ENCODE results near the gene KCNA1.
"Not testable (repeated sequence)": the region's sequence is repeated elsewhere in the genome, so short reads cannot be mapped to it uniquely, and the experiment has no call there.

The KCNA1 gene

GRCh38 chr12:4909734-4910501, at the start of gene KCNA1:
Gene KCNA1, plus strand, starts transcription at chr12:4909905. Its CDS starts 1,474 bp downstream, at chr12:4911379.
- no peaks in the 10 kb centered on the region for H3K4me1 Mint-ChIP-seq
- no peaks in the 10 kb centered on the region for H3K9me3 Mint-ChIP-seq
- H3K27me3 Mint-ChIP-seq, result peaks cover 30% of the 10 kb centered on the region
- peak within 1 kb of the TSS; percentile 68 for H3K4me3 Mint-ChIP-seq
- no peak within 1 kb of the TSS for H3K27ac Mint-ChIP-seq (ENCODE audit: low read depth)
- ATAC-seq (replicated peaks; ENCODE audit: extremely low read depth, poor library complexity, severe bottlenecking) (no peak), DNase-seq (ENCODE audit: low spot score in 2 of 2) (no peak)
- peaks cover 3% of the 10 kb centered on the region for H3K36me3 Mint-ChIP-seq (ENCODE audit: insufficient read depth)

DNA sequence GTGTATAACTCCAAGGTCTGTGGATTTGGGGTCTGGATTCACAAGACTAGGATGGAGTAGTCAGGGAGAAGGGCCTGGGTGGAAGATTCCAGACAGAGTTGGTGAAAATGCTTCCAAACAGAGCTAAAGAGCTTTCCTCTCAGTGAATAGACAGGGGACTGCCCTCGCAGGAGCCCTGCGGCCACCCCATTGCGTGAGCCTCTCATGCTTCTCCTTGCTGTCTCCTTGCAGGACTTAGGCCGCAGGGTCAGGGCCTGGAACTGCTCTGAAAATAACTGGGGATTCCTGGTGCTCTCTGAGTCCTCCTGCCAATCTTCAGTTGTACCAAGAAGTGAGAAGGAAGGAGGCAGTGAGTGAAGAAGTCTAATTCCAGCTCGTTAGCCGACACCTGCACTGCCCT, 49.0 kb upstream of the KCNA1 start:
- ATAC-seq (replicated peaks; ENCODE audit: extremely low read depth, poor library complexity, severe bottlenecking) (no peak), DNase-seq (ENCODE audit: low spot score in 2 of 2) (no peak)
- Mint-ChIP-seq H3K27ac (ENCODE audit: low read depth) (no peak overlapping the region), H3K27me3 (peaks cover 80% of the 10 kb centered on the region), H3K9me3 (no peaks in the 10 kb centered on the region), H3K4me3 (no peak overlapping the region), H3K36me3 (ENCODE audit: insufficient read depth) (peaks cover 3% of the 10 kb centered on the region), H3K4me1 (peaks cover 13% of the 10 kb centered on the region)

DNA sequence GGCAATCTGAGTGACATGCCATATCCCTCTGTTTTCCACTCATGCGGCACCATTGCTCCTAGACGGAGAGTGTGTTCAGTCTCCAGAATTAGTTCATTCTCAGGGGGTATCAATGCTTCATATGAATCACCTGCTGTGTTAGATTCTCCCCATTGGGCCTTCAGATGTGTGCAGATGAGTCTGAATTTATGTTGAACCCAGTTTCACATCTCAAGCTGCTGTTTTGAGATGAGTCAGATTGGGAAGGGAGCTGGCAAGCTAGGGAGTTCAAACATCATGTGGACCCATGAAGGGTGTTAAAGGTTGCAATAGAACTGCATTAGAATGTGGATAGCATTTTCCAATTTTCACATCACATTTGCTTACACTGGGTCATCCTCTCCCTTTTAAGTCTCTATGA, 46.9 kb upstream of the KCNA1 start:
- no peaks in the 10 kb centered on the region for H3K9me3 Mint-ChIP-seq
- no peak overlapping the region for H3K27ac Mint-ChIP-seq (ENCODE audit: low read depth)
- no peaks in the 10 kb centered on the region for H3K36me3 Mint-ChIP-seq (ENCODE audit: insufficient read depth)
- DNase-seq (ENCODE audit: low spot score in 2 of 2) (no peak), ATAC-seq (replicated peaks; ENCODE audit: extremely low read depth, poor library complexity, severe bottlenecking) (no peak)
- H3K27me3 Mint-ChIP-seq, result peaks cover 92% of the 10 kb centered on the region
- no peak overlapping the region for H3K4me3 Mint-ChIP-seq
- peaks cover 9% of the 10 kb centered on the region for H3K4me1 Mint-ChIP-seq

DNA sequence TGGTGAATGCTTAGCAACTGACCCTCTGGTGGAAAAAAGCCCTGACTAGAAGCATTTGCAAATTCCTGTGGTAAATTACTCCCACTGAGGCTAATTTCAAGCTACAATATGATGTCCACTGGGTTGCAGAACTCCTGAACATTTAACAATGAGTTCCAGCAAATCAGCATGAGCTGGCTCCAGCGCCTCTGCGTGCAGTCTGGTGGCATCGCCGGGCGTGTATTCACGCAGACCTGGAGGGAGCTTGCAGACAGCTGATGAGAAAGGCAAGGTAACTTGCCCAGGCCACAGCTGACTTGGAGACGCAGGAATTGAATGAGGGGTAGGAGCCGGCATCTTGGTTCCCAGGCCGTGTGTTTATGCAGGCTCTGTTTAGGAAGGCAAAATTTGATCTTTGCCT, 45.1 kb upstream of the KCNA1 start:
- Mint-ChIP-seq H3K4me1 (no peaks in the 10 kb centered on the region), H3K27me3 (peaks cover 80% of the 10 kb centered on the region), H3K27ac (ENCODE audit: low read depth) (no peak overlapping the region), H3K4me3 (no peak overlapping the region), H3K36me3 (ENCODE audit: insufficient read depth) (no peaks in the 10 kb centered on the region), H3K9me3 (no peaks in the 10 kb centered on the region)
- DNase-seq (ENCODE audit: low spot score in 2 of 2) (no peak), ATAC-seq (replicated peaks; ENCODE audit: extremely low read depth, poor library complexity, severe bottlenecking) (no peak)

DNA sequence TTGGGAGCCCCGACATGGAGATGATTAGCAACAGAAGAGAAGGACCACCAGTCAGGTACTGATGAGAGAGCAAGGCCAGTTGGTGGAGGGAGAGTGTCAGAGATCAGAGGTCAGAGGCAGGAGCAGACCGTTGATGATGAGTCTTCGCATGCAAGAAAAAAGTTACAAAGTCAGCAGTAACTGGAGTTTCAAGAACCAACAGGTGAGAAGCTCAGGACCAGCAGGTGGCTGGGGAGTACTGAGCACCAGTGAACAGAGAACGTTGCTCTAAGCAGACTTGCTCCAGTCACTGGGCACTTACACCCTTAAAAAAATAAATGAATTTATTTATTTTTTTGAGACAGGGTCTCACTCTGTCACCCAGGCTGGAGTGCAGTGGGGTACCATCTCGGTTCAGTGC, 44.5 kb upstream of the KCNA1 start:
- H3K36me3 Mint-ChIP-seq (ENCODE audit: insufficient read depth), result no peaks in the 10 kb centered on the region
- no peaks in the 10 kb centered on the region for H3K9me3 Mint-ChIP-seq
- no peak for DNase-seq (ENCODE audit: low spot score in 2 of 2)
- no peak for ATAC-seq (replicated peaks; ENCODE audit: extremely low read depth, poor library complexity, severe bottlenecking)
- no peaks in the 10 kb centered on the region for H3K4me1 Mint-ChIP-seq
- H3K4me3 Mint-ChIP-seq, result no peak overlapping the region
- H3K27me3 Mint-ChIP-seq, result peaks cover 80% of the 10 kb centered on the region
- H3K27ac Mint-ChIP-seq (ENCODE audit: low read depth), result no peak overlapping the region

DNA sequence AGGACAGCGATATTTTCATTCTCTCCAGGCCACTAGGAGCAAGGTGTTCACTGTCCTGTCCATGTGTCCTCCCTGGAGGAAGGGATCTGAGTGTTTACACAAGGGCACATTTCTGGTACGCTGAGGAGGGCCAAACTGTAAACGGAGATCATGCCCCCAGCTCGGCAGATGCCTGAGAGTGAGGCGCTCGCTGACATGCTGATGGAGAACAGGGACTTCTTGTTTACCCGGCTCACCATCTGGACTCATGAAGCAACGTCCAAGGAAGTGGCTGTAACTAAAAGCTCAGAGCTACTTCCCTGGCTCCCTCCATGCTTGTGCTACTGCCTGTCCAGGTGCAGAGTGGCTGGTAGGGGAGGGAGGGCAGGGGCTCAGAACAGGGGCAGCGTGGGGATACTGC, 43.4 kb upstream of the KCNA1 start:
- Mint-ChIP-seq H3K4me1 (no peaks in the 10 kb centered on the region), H3K36me3 (ENCODE audit: insufficient read depth) (no peaks in the 10 kb centered on the region), H3K27me3 (peaks cover 70% of the 10 kb centered on the region), H3K9me3 (no peaks in the 10 kb centered on the region), H3K27ac (ENCODE audit: low read depth) (no peak overlapping the region), H3K4me3 (no peak overlapping the region)
- no peak for DNase-seq (ENCODE audit: low spot score in 2 of 2)
- no peak for ATAC-seq (replicated peaks; ENCODE audit: extremely low read depth, poor library complexity, severe bottlenecking)

- Mint-ChIP-seq H3K27ac (ENCODE audit: low read depth) (no peak overlapping the region), H3K36me3 (ENCODE audit: insufficient read depth) (no peaks in the 10 kb centered on the region), H3K9me3 (no peaks in the 10 kb centered on the region), H3K27me3 (peaks cover 74% of the 10 kb centered on the region), H3K4me3 (no peak overlapping the region), H3K4me1 (no peaks in the 10 kb centered on the region)
- no peak for ATAC-seq (replicated peaks; ENCODE audit: extremely low read depth, poor library complexity, severe bottlenecking)
- DNase-seq (ENCODE audit: low spot score in 2 of 2), result no peak
These were observed 42.3 kb upstream of the KCNA1 start for GRCh38 chr12:4867384-4867783.

GRCh38 chr12:4870423-4870822, 39.3 kb upstream of the KCNA1 start:
- Mint-ChIP-seq H3K4me1 (no peaks in the 10 kb centered on the region), H3K4me3 (no peak overlapping the region), H3K27me3 (peaks cover 45% of the 10 kb centered on the region), H3K9me3 (no peaks in the 10 kb centered on the region), H3K27ac (ENCODE audit: low read depth) (no peak overlapping the region), H3K36me3 (ENCODE audit: insufficient read depth) (no peaks in the 10 kb centered on the region)
- DNase-seq (ENCODE audit: low spot score in 2 of 2) (no peak), ATAC-seq (replicated peaks; ENCODE audit: extremely low read depth, poor library complexity, severe bottlenecking) (no peak)

- Mint-ChIP-seq H3K36me3 (ENCODE audit: insufficient read depth) (no peaks in the 10 kb centered on the region), H3K9me3 (no peaks in the 10 kb centered on the region), H3K4me1 (no peaks in the 10 kb centered on the region), H3K27me3 (peaks cover 34% of the 10 kb centered on the region), H3K4me3 (no peak overlapping the region), H3K27ac (ENCODE audit: low read depth) (no peak overlapping the region)
- DNase-seq (ENCODE audit: low spot score in 2 of 2) (no peak), ATAC-seq (replicated peaks; ENCODE audit: extremely low read depth, poor library complexity, severe bottlenecking) (no peak)
These were observed 38.2 kb upstream of the KCNA1 start for GRCh38 chr12:4871514-4871913.

DNA sequence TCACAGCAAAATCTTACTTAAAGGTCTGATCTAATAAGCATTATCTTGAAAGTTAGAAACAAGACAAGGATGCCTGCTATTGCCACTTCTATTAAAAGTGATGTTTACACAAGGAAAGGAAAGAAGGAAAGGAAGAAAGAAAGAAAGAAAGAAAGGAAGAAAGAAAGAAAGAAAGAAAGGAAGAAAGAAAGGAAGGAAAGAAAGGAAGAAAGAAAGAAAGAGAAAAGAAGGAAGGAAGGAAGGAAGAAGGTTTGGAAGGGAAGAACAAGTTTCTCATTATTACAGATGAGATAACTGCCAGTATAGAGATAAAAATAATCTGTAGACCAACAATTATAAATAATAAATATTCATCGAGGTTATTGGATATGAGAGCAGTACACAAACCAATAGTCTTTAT, 35.8 kb upstream of the KCNA1 start:
- DNase-seq (ENCODE audit: low spot score in 2 of 2) (no peak), ATAC-seq (replicated peaks; ENCODE audit: extremely low read depth, poor library complexity, severe bottlenecking) (no peak)
- Mint-ChIP-seq H3K27ac (ENCODE audit: low read depth) (no peak overlapping the region), H3K27me3 (peaks cover 21% of the 10 kb centered on the region), H3K36me3 (ENCODE audit: insufficient read depth) (no peaks in the 10 kb centered on the region), H3K4me1 (no peaks in the 10 kb centered on the region), H3K9me3 (no peaks in the 10 kb centered on the region), H3K4me3 (no peak overlapping the region)

GRCh38 chr12:4874671-4875070, 35.0 kb upstream of the KCNA1 start:
- Mint-ChIP-seq H3K9me3 (no peaks in the 10 kb centered on the region), H3K27ac (ENCODE audit: low read depth) (no peak overlapping the region), H3K4me1 (no peaks in the 10 kb centered on the region), H3K36me3 (ENCODE audit: insufficient read depth) (no peaks in the 10 kb centered on the region), H3K27me3 (peaks cover 17% of the 10 kb centered on the region), H3K4me3 (no peak overlapping the region)
- DNase-seq (ENCODE audit: low spot score in 2 of 2), result no peak
- ATAC-seq (replicated peaks; ENCODE audit: extremely low read depth, poor library complexity, severe bottlenecking), result no peak

DNA sequence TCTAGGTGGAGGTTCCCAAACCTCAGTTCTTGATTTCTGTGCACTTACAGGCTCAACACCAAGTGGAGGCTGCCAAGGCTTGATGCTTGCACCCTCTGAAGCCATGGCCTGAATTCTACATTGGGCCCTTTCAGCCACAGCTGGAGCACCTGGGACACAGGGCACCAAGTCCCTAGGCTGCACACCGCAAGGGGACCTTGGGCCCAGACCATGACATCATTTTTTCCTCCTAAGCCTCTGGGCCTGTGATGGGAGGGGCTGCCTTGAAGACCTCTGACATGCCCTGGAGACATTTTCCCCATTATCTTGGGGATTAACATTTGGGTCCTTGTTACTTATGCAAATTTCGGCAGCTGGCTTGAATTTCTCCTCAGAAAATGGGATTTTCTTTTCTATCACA, 30.2 kb upstream of the KCNA1 start:
- not testable (repeated sequence) for H3K4me1 Mint-ChIP-seq; H3K36me3 Mint-ChIP-seq (ENCODE audit: insufficient read depth)

DNA sequence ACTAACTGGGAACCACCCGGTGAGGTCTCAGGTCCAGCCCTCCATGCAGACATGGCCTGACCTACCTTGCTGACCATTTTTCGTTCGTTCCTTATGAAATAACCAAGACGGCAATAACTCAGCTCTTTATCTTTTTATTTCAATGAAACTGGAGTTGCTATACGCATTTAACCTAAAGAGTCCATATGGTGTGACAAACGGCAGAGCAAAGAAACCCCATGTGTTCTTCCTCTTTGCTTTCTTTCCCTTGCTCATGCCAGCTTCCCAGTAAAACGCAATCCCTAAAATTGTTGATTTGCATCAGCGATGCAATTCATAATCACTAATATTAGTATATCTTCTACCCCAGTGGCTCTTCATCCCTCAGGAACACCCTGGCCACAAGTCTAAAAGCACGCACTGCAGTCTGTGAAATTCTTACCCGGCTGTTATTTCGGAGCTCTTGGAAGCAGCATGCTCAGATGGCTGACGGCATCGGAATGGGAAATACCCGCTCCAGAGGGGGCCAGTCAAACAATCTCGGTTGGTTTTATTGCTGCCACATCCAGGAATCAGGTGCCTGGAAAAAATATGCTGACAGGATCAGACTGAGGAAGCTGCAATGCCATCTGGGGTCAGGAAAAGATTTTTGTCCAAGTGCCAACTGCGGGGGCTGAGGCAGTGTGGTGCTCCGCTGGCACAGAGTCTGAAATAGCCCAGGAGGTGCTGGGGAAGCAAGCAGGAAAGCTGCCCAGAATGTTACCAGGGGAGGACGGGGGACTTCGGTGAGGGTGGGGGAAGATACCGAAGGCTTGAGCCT, 28.2 kb upstream of the KCNA1 start:
- H3K27me3 Mint-ChIP-seq, result peaks cover 43% of the 10 kb centered on the region

More for the DNA sequence above, 30.2 kb upstream of the KCNA1 start:
- not testable (repeated sequence) for H3K9me3 Mint-ChIP-seq; H3K4me3 Mint-ChIP-seq; ATAC-seq (replicated peaks; ENCODE audit: extremely low read depth, poor library complexity, severe bottlenecking); H3K27ac Mint-ChIP-seq (ENCODE audit: low read depth); DNase-seq (ENCODE audit: low spot score in 2 of 2)
- H3K27me3 Mint-ChIP-seq, result peaks cover 28% of the 10 kb centered on the region

More for the DNA sequence above, 28.2 kb upstream of the KCNA1 start:
- DNase-seq (ENCODE audit: low spot score in 2 of 2), result no peak
- Mint-ChIP-seq H3K4me1 (no peaks in the 10 kb centered on the region), H3K36me3 (ENCODE audit: insufficient read depth) (no peaks in the 10 kb centered on the region), H3K27ac (ENCODE audit: low read depth) (no peak overlapping the region), H3K9me3 (no peaks in the 10 kb centered on the region), H3K4me3 (no peak overlapping the region)
- ATAC-seq (replicated peaks; ENCODE audit: extremely low read depth, poor library complexity, severe bottlenecking), result no peak

Measured in central memory CD8-positive, alpha-beta T cell (primary cell).